Measurements from ENCODE around the gene EYS.
"Not testable (repeated sequence)": the region's sequence is repeated elsewhere in the genome, so short reads cannot be mapped to it uniquely, and the experiment has no call there.

Gene EYS

GRCh38 chr6:63963769-63964315, 1743.2 kb downstream of the EYS start:
- DNase-seq (ENCODE audit: low read depth), result no peak

GRCh38 chr6:63953336-63954021, 1753.5 kb downstream of the EYS start:
- not testable (repeated sequence) for DNase-seq (ENCODE audit: low read depth)

GRCh38 chr6:63947792-63948529, 1759.1 kb downstream of the EYS start:
- DNase-seq (ENCODE audit: low read depth), result no peak

GRCh38 chr6:63945987-63946386, 1761.0 kb downstream of the EYS start:
- no peak for DNase-seq (ENCODE audit: low read depth)

- DNase-seq (ENCODE audit: low read depth), result no peak
These were observed 1763.2 kb downstream of the EYS start for GRCh38 chr6:63943826-63944225.

GRCh38 chr6:63941747-63942470, 1765.1 kb downstream of the EYS start:
- DNase-seq (ENCODE audit: low read depth), result no peak

GRCh38 chr6:63940056-63940455, 1767.0 kb downstream of the EYS start:
- DNase-seq (ENCODE audit: low read depth), result no peak

- no peak for DNase-seq (ENCODE audit: low read depth)
These were observed 1770.6 kb downstream of the EYS start for GRCh38 chr6:63936399-63936798.

GRCh38 chr6:63935732-63936131, 1771.3 kb downstream of the EYS start:
- no peak for DNase-seq (ENCODE audit: low read depth)

- DNase-seq (ENCODE audit: low read depth), result not testable (repeated sequence)
These were observed 1773.1 kb downstream of the EYS start for GRCh38 chr6:63933948-63934347.

- no peak for DNase-seq (ENCODE audit: low read depth)
These were observed 1776.2 kb downstream of the EYS start for GRCh38 chr6:63930848-63931247.

- no peak for DNase-seq (ENCODE audit: low read depth)
These were observed 1777.9 kb downstream of the EYS start for GRCh38 chr6:63929111-63929510.

- DNase-seq (ENCODE audit: low read depth), result no peak
These were observed 1778.4 kb downstream of the EYS start for GRCh38 chr6:63928613-63929012.

- DNase-seq (ENCODE audit: low read depth), result no peak
These were observed 1779.8 kb downstream of the EYS start for GRCh38 chr6:63926950-63927927.

GRCh38 chr6:63926258-63926780, 1780.7 kb downstream of the EYS start:
- DNase-seq (ENCODE audit: low read depth), result no peak

GRCh38 chr6:63923139-63923739, 1783.8 kb downstream of the EYS start:
- DNase-seq (ENCODE audit: low read depth), result no peak

- DNase-seq (ENCODE audit: low read depth), result no peak
These were observed 1787.4 kb downstream of the EYS start for GRCh38 chr6:63919556-63920110.

GRCh38 chr6:63912887-63913286, 1794.1 kb downstream of the EYS start:
- no peak for DNase-seq (ENCODE audit: low read depth)

GRCh38 chr6:63910863-63911551, 1796.0 kb downstream of the EYS start:
- DNase-seq (ENCODE audit: low read depth), result no peak
